Neural cell (in vitro differentiated cells): Measurements from ENCODE around the gene SH3RF1.

Experiments
- CTCF ChIP-seq: fragments of 450-650 bp; IDR thresholded peaks from 2 replicates; pipeline ENCODE4 v1.5.1; 2014; ENCODE audit warnings: antibody characterized with exemption, mild to moderate bottlenecking, moderate library complexity; ENCODE audit not compliant: poor library complexity, severe bottlenecking
- EP300 ChIP-seq: fragments of 450-650 bp; conservative IDR thresholded peaks from 2 replicates; pipeline ENCODE4 v1.6.1; 2014; ENCODE audit warnings: antibody characterized with exemption, mild to moderate bottlenecking, moderate library complexity; ENCODE audit not compliant: poor library complexity, severe bottlenecking
- EZH2 ChIP-seq: fragments of 200-600, 300-800 bp; shearing (Covaris generic), sonication (generic); IDR thresholded peaks from 2 replicates; pipeline ENCODE4 v1.6.1; 2014; ENCODE audit warnings: antibody characterized with exemption, low read length, borderline replicate concordance, mild to moderate bottlenecking; ENCODE audit not compliant: insufficient read depth, poor library complexity, severe bottlenecking
- MXI1 ChIP-seq: fragments of 450-650 bp; conservative IDR thresholded peaks from 2 replicates; pipeline ENCODE4 v1.6.1; 2014; ENCODE audit warnings: antibody characterized with exemption, mild to moderate bottlenecking; ENCODE audit not compliant: poor library complexity, severe bottlenecking
- POLR2AphosphoS5 ChIP-seq: IDR thresholded peaks from 2 replicates; pipeline ENCODE4 v1.6.1; 2012
- RAD21 ChIP-seq: fragments of 450-650 bp; conservative IDR thresholded peaks from 2 replicates; pipeline ENCODE4 v1.6.1; 2014; ENCODE audit warnings: antibody characterized with exemption, mild to moderate bottlenecking, moderate library complexity
- SMC3 ChIP-seq: fragments of 450-650 bp; conservative IDR thresholded peaks from 2 replicates; pipeline ENCODE4 v1.6.1; 2014; ENCODE audit warnings: antibody characterized with exemption, mild to moderate bottlenecking, moderate library complexity; ENCODE audit not compliant: poor library complexity
- TAF1 ChIP-seq: IDR thresholded peaks from 2 replicates; pipeline ENCODE4 v1.6.1; 2012; ENCODE audit warnings: low read depth
- TF ChIP-seq, protein P1 (sequence below): IDR thresholded peaks from 2 replicates; pipeline ENCODE4 v1.6.1; 2012; ENCODE audit warnings: borderline replicate concordance

- TF ChIP-seq RAD21 (no peak), CTCF (no peak), EZH2 (no peak), SMC3 (no peak), EP300 (no peak), MXI1 (no peak), POLR2AphosphoS5 (no peak), TAF1 (no peak)
- TF ChIP-seq, protein P1, sequence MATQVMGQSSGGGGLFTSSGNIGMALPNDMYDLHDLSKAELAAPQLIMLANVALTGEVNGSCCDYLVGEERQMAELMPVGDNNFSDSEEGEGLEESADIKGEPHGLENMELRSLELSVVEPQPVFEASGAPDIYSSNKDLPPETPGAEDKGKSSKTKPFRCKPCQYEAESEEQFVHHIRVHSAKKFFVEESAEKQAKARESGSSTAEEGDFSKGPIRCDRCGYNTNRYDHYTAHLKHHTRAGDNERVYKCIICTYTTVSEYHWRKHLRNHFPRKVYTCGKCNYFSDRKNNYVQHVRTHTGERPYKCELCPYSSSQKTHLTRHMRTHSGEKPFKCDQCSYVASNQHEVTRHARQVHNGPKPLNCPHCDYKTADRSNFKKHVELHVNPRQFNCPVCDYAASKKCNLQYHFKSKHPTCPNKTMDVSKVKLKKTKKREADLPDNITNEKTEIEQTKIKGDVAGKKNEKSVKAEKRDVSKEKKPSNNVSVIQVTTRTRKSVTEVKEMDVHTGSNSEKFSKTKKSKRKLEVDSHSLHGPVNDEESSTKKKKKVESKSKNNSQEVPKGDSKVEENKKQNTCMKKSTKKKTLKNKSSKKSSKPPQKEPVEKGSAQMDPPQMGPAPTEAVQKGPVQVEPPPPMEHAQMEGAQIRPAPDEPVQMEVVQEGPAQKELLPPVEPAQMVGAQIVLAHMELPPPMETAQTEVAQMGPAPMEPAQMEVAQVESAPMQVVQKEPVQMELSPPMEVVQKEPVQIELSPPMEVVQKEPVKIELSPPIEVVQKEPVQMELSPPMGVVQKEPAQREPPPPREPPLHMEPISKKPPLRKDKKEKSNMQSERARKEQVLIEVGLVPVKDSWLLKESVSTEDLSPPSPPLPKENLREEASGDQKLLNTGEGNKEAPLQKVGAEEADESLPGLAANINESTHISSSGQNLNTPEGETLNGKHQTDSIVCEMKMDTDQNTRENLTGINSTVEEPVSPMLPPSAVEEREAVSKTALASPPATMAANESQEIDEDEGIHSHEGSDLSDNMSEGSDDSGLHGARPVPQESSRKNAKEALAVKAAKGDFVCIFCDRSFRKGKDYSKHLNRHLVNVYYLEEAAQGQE, result no peak
These were observed 62.7 kb downstream of the SH3RF1 start for GRCh38 chr4:169208090-169208455.
